Measurements from ENCODE around the gene TMEM238L.

- TF ChIP-seq CTCF (IDR thresholded peaks at IDR 0.05) (no peak), POLR2AphosphoS5 (IDR thresholded peaks at IDR 0.05; ENCODE audit: insufficient read depth in 1 of 2, low read depth in 1 of 2) (no peak), POLR2A (IDR thresholded peaks at IDR 0.05) (no peak)
Measured at GRCh38 chr17:10767232-10767631, 36.7 kb downstream of the TMEM238L start.

Measured in vagina (tissue), 2 donors.